B cell (primary cell): ENCODE measurements around the gene PEAK1. TPM values are rescaled to one million over a fixed set of nuclear protein-coding genes. Genes with fewer than 3 reads are reported as not detected.

Source experiments
- ATAC-seq: fragments of 200-7000 bp; cut with Tn5 transposase; one replicate; pipeline ENCODE4 v1.10.0; 2021; ENCODE audit warnings: low read depth, mild to moderate bottlenecking, moderate number of reproducible peaks, moderate library complexity
- CTCF ChIA-PET: fragments of 350-600 bp; sonication (Branson Sonifier 250); formaldehyde crosslinking; loops from one replicate; lab custom pipeline; 2021; ENCODE audit warnings: antibody characterized with exemption, inconsistent platforms; lab: Charles Lee
- POLR2A ChIA-PET: fragments of 350-600 bp; sonication (Branson Sonifier 250); formaldehyde crosslinking; loops from one replicate; lab custom pipeline; 2021; ENCODE audit warnings: antibody characterized with exemption; lab: Charles Lee
- DNase-seq: peaks from one replicate; pipeline ENCODE4 v3.0.0; 2013
- H2AFZ ChIP-seq: 2 replicates; pipeline ENCODE4 v1.6.1; 2012; ENCODE audit warnings: mild to moderate bottlenecking, low read depth, low read length; ENCODE audit not compliant: insufficient read depth, poor library complexity, severe bottlenecking
- H3K27ac ChIP-seq, 2 donors: 1 replicate in 1 of 2; 2 replicates in 1 of 2; pipeline ENCODE4 v1.5.1; 2012 to 2013; ENCODE audit warnings: low read length in 2 of 2, mild to moderate bottlenecking in 2 of 2, moderate library complexity in 1 of 2
- H3K27me3 ChIP-seq, 4 experiments: fragments of 200-600 bp in 1 of 4; sonication (generic) in 1 of 4; replicated peaks in 1 of 4; 1 replicate in 2 of 4; 2 replicates in 2 of 4; pipeline versions ENCODE4 v1.6.1 to v1.7.0; 2013 to 2016; ENCODE audit warnings: low read length in 3 of 4, mild to moderate bottlenecking in 2 of 4, mixed read lengths in 1 of 4, moderate library complexity in 1 of 4; ENCODE audit not compliant: insufficient read depth in 4 of 4, control insufficient read depth in 3 of 4; ENCODE audit errors: control extremely low read depth in 1 of 4
- H3K36me3 ChIP-seq, 2 experiments: replicated peaks in 1 of 2; 1 replicate in 1 of 2; 2 replicates in 1 of 2; pipeline versions ENCODE4 v1.6.1 to v1.7.1; 2013; ENCODE audit warnings: low read length in 1 of 2; ENCODE audit not compliant: insufficient read depth in 2 of 2, control insufficient read depth in 1 of 2; ENCODE audit errors: control extremely low read depth in 1 of 2, extremely low read depth in 1 of 2
- H3K4me1 ChIP-seq, 2 donors: fragments of 200-600 bp in 1 of 2; sonication (generic) in 1 of 2; 1 replicate in 1 of 2; 2 replicates in 1 of 2; pipeline versions ENCODE4 v1.5.1 to v1.6.1; 2013 to 2017; ENCODE audit warnings: low read length in 2 of 2; ENCODE audit not compliant: control insufficient read depth in 2 of 2, insufficient read depth in 2 of 2
- H3K4me2 ChIP-seq: replicated peaks from 2 replicates; pipeline ENCODE3; 2012; ENCODE audit warnings: mild to moderate bottlenecking, low read depth, low read length; ENCODE audit not compliant: poor library complexity, severe bottlenecking
- H3K4me3 ChIP-seq, 5 experiments: fragments of 200-600 bp in 1 of 5; sonication (generic) in 1 of 5; 1 replicate in 3 of 5; 2 replicates in 2 of 5; pipeline versions ENCODE4 v1.5.1 to v1.7.0; 2011 to 2016; ENCODE audit warnings: low read length in 4 of 5, mild to moderate bottlenecking in 4 of 5, low read depth in 2 of 5, control low read depth in 1 of 5, moderate library complexity in 1 of 5; ENCODE audit not compliant: insufficient read depth in 1 of 5; ENCODE audit errors: control extremely low read depth in 1 of 5, extremely low read depth in 1 of 5
- H3K79me2 ChIP-seq: fragments of 200-600 bp; sonication (generic); one replicate; pipeline ENCODE4 v1.6.0; 2016; ENCODE audit warnings: low read length; ENCODE audit not compliant: control insufficient read depth, insufficient read depth
- H3K9ac ChIP-seq: fragments of 200-600 bp; sonication (generic); 2 replicates; pipeline ENCODE4 v1.6.1; 2017; ENCODE audit warnings: mild to moderate bottlenecking, low read length, moderate library complexity
- H3K9me3 ChIP-seq, 3 donors: one replicate each; pipeline versions ENCODE4 v1.6.1 to v1.7.1; 2013; ENCODE audit warnings: low read length in 2 of 3; ENCODE audit not compliant: control insufficient read depth in 2 of 3, insufficient read depth in 1 of 3; ENCODE audit errors: control extremely low read depth in 1 of 3
- H4K20me1 ChIP-seq: 2 replicates; pipeline ENCODE4 v1.6.0; 2012; ENCODE audit warnings: mild to moderate bottlenecking, low read length; ENCODE audit not compliant: insufficient read depth, control insufficient read depth, poor library complexity, severe bottlenecking
- H3K27ac Mint-ChIP-seq: one replicate; pipeline ENCODE4 v1.8.0; 2021; ENCODE audit warnings: mixed read lengths
- H3K27me3 Mint-ChIP-seq: one replicate; pipeline ENCODE4 v1.8.0; 2021; ENCODE audit warnings: mixed read lengths
- H3K4me1 Mint-ChIP-seq: one replicate; pipeline ENCODE4 v1.8.0; 2021; ENCODE audit warnings: mixed read lengths
- H3K4me3 Mint-ChIP-seq: one replicate; pipeline ENCODE4 v1.8.0; 2021; ENCODE audit warnings: mixed read lengths
- H3K9me3 Mint-ChIP-seq: one replicate; pipeline ENCODE4 v1.8.0; 2022; ENCODE audit warnings: mixed read lengths; ENCODE audit not compliant: insufficient read depth
- CTCF ChIP-seq: fragments of 200-600 bp; IDR thresholded peaks from one replicate; pipeline ENCODE4 v1.8.0; 2022; ENCODE audit warnings: antibody characterized with exemption, mild to moderate bottlenecking
- EZH2 ChIP-seq: IDR thresholded peaks from 2 replicates; pipeline ENCODE4 v1.6.1; 2012; ENCODE audit warnings: borderline replicate concordance, low read depth, mild to moderate bottlenecking, moderate library complexity, low read length; ENCODE audit not compliant: insufficient read depth, poor library complexity, severe bottlenecking
- WGBS: methylation state at CpG from one replicate; pipeline ENCODE4 v1.1.5; 2013; ENCODE audit warnings: missing lambda C conversion rate; ENCODE audit not compliant: insufficient coverage; 5-methylcytosine and 5-hydroxymethylcytosine counted together
- intact Hi-C: fragments of 100-400 bp; cut with micrococcal nuclease; formaldehyde crosslinking; loops from one replicate; pipeline ENCODE4 v1.10.0; 2022
- polyA plus RNA-seq: library from polyadenylated mRNA; depleted of rRNA; stranded (reverse); fragments of >200 nt; gene quantifications from 2 replicates; pipeline ENCODE4 v1.2.3, GENCODE V29; 2012
- total RNA-seq, 2 donors: library from RNA; stranded (reverse); fragments of 120-200 nt in 1 of 2; gene quantifications; 1 replicate in 1 of 2; 2 replicates in 1 of 2; pipeline versions ENCODE4 v1.2.3 to v1.2.4, GENCODE V29; 2013 to 2022

The PEAK1 gene
- total and polyA plus RNA-seq, 2 donors (not counting 1 experiment from before 2014, with no cell fraction given): 13.4 to 38.0 TPM

GRCh38 chr15:77464129-77464865, 44.4 kb upstream of the PEAK1 start:
- no peak overlapping the region for H3K4me2 ChIP-seq
- H3K9me3 ChIP-seq: no peaks in the 10 kb centered on the region
- Mint-ChIP-seq H3K27ac (no peak overlapping the region), H3K4me3 (no peak overlapping the region), H3K9me3 (no peaks in the 10 kb centered on the region), H3K27me3 (no peaks in the 10 kb centered on the region), H3K4me1 (no peaks in the 10 kb centered on the region)
- ChIA-PET POLR2A (no interaction called here), CTCF (interaction anchor here (0.8 kb wide), 1 partner anchor 12 kb away, joined by 3 read pairs; no protein-coding TSS in a partner anchor)
- intact Hi-C loops: no loop called here
- DNase-seq (no peak), ATAC-seq (no peak)
- no peaks in the 10 kb centered on the region for H3K4me1 ChIP-seq
- no peaks in the 10 kb centered on the region for H4K20me1 ChIP-seq
- no peak overlapping the region for H2AFZ ChIP-seq
- no peaks in the 10 kb centered on the region for H3K27me3 ChIP-seq
- H3K79me2 ChIP-seq: no peaks in the 10 kb centered on the region
- TF ChIP-seq CTCF (no peak), EZH2 (no peak)
- H3K9ac ChIP-seq: no peak overlapping the region
- H3K4me3 ChIP-seq: no peak overlapping the region
- H3K27ac ChIP-seq: no peak overlapping the region
- WGBS: no CpG with 5 or more reads among the region's 3 CpGs
- H3K36me3 ChIP-seq: peaks cover 0 to 56% of the 10 kb centered on the region in 2 experiments

GRCh38 chr15:77461486-77461885, 41.6 kb upstream of the PEAK1 start:
- ATAC-seq (no peak), DNase-seq (no peak)
- H3K79me2 ChIP-seq: no peaks in the 10 kb centered on the region
- intact Hi-C loops: no loop called here
- H3K4me3 Mint-ChIP-seq: no peak overlapping the region
- H4K20me1 ChIP-seq: no peaks in the 10 kb centered on the region
- no peaks in the 10 kb centered on the region for H3K9me3 ChIP-seq
- H3K4me3 ChIP-seq: no peak overlapping the region
- H3K9ac ChIP-seq: no peak overlapping the region
- no peak overlapping the region for H3K4me2 ChIP-seq
- H2AFZ ChIP-seq: no peak overlapping the region
- peaks cover 0 to 55% of the 10 kb centered on the region in 2 experiments for H3K36me3 ChIP-seq
- ChIA-PET CTCF (interaction anchor here (0.7 kb wide), 1 partner anchor 340 kb away, joined by 3 read pairs; no protein-coding TSS in a partner anchor), POLR2A (no interaction called here)
- H3K27ac ChIP-seq: no peak overlapping the region
- H3K4me1 ChIP-seq: peaks cover 8 to 9% of the 10 kb centered on the region in 2 donors
- no peaks in the 10 kb centered on the region for H3K27me3 Mint-ChIP-seq
- no peak for TF ChIP-seq EZH2
- no peak for TF ChIP-seq CTCF
- H3K27ac Mint-ChIP-seq: no peak overlapping the region
- H3K4me1 Mint-ChIP-seq: peaks cover 14% of the 10 kb centered on the region
- no peaks in the 10 kb centered on the region for H3K27me3 ChIP-seq
- H3K9me3 Mint-ChIP-seq: no peaks in the 10 kb centered on the region
